Fibroblast of mammary gland (primary cell): ENCODE data around the gene PLCXD3.

Experiments used
- DNase-seq: peaks from one replicate; pipeline ENCODE4 v3.0.0-alpha.2; 2010; ENCODE audit warnings: low read depth
- H3K4me3 ChIP-seq: 2 replicates; pipeline ENCODE4 v1.5.1; 2011; ENCODE audit warnings: low read depth, mild to moderate bottlenecking, low read length, moderate library complexity; ENCODE audit not compliant: control insufficient read depth
- TF ChIP-seq, protein P1 (sequence below): conservative IDR thresholded peaks from 2 replicates; pipeline ENCODE4 v1.5.1; 2011; ENCODE audit warnings: low read depth, low read length, inconsistent platforms; ENCODE audit not compliant: control insufficient read depth, insufficient read depth

Gene PLCXD3

DNA sequence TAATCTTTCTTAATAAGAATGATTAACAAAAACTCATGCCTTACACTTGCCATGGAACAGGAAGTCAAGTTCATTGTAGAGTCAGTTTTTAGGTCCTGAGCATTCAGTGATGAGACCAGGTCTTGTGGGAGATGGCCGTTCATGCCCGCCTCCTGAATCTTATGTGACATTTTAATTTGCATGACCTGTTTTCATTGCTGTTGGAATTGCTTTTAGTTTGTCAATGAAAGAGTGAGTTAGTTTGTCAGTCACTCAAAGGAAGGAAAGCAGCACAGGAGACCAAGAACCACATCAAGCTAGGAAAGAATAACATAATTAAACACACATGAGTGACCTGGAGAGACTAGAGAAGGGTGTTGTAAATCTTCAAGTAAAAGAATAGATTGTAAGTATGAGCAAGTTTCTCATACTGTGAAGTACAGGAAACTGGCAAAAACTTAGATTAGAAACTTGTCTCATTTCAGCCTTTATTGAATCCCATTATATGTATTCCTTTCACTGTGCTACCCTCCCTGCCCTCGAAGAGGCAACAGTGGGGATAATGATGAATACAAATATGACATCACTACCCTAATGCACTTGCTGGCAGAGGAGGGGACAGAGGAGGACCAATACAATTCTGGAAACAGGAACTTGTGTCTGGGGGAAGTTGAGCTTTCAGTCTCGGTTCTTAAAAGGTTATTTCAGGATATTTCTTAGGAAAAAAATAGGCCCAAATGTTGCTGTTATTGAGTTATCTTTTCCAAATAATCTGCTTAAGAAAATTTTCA, 232.7 kb downstream of the PLCXD3 start:
- no peak overlapping the region for H3K4me3 ChIP-seq
- TF ChIP-seq, protein P1, sequence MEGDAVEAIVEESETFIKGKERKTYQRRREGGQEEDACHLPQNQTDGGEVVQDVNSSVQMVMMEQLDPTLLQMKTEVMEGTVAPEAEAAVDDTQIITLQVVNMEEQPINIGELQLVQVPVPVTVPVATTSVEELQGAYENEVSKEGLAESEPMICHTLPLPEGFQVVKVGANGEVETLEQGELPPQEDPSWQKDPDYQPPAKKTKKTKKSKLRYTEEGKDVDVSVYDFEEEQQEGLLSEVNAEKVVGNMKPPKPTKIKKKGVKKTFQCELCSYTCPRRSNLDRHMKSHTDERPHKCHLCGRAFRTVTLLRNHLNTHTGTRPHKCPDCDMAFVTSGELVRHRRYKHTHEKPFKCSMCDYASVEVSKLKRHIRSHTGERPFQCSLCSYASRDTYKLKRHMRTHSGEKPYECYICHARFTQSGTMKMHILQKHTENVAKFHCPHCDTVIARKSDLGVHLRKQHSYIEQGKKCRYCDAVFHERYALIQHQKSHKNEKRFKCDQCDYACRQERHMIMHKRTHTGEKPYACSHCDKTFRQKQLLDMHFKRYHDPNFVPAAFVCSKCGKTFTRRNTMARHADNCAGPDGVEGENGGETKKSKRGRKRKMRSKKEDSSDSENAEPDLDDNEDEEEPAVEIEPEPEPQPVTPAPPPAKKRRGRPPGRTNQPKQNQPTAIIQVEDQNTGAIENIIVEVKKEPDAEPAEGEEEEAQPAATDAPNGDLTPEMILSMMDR = no peak
- DNase-seq = no peak

DNA sequence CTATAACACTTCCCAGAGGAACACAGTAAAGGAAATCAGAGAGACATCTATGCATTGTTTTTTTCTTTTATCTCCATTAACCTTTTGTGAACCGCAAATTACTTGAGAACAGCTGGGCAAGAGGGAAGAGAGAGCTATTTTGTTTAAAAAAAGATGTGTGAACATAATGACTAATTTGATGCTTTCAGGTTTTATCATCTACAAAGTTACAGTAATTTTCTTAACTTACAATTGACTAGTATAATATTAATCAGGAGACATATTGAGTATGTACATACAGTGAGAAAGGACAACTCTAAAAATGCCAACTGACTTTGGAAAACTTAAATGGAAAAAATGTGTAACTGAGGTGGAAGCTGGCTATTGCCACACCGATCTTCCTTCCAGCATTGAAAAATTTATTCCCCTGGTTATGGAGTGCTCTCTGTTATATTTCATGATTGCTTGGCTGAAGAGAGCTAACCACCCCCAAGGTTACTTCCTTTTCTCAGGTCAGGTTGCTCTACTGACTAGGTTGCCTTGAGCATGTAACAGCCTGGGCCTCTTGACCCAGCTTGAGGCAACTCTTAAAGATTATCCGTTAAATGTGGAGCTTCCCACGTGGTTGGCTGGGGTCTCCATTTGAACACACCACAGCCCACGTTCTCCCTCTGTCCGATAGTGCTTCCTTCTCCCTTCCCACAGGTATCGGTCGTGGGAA, 234.4 kb downstream of the PLCXD3 start:
- TF ChIP-seq, protein P1 = no peak
- no peak for DNase-seq
- H3K4me3 ChIP-seq = no peak overlapping the region

DNA sequence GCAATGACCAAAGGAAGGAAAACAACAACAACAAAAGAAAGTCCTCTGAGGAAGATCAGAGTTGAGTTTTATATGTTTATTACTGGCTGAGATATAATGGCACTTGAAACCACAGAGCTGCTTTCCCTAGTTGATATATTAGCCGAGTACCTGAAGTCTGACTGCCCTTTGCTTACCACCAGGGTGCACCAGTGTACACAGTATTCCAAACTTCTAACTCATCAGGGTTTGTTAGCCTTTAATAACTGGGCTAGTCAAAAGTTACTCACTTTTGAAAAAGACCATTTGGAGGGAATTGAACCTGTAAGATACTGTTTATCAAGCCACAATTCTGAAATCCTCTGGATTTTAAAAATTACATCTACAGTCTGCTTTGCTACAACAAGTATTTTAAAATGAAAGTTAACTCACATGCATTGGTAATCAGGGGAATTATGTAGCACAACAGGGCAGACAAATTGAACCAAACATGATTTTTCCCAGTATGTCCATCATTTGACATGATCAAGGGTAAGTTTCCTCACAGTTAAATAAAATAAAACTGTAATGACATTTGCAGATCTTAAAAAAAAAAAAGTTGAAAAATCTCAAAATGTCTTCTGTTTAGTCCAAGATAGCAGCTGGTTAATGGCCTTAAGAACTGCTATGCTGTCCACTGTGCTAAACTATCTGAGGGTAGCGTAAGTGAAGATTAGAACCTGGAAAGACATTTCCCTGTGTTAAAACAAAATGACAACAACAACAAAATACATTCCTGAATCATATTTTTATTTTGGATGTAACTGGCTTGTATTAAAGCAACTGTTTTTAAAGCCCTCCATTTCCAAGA, 239.8 kb downstream of the PLCXD3 start:
- TF ChIP-seq, protein P1 = peak; percentile 94
- no peak overlapping the region for H3K4me3 ChIP-seq
- DNase-seq = peak; percentile 81

DNA sequence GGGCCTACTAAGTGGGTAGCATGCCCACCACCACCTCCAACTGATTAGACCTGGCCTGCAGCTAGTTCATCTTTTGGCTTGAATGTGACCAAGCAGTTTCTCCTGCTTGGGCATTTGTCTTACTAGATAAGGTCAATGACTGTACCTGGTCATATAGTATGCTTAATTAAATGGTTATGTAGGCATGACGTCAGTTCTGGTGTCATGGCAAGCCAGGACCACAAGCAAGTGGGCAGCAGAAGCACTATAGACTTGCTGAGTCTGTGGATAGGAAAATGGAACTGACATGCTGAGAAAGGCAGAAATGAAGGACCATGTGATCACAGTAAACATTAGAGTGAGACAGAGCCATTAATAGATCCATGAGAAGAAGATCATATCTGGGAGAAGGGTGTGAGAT, 241.5 kb downstream of the PLCXD3 start:
- no peak for DNase-seq
- TF ChIP-seq, protein P1 = no peak
- H3K4me3 ChIP-seq = no peak overlapping the region

DNA sequence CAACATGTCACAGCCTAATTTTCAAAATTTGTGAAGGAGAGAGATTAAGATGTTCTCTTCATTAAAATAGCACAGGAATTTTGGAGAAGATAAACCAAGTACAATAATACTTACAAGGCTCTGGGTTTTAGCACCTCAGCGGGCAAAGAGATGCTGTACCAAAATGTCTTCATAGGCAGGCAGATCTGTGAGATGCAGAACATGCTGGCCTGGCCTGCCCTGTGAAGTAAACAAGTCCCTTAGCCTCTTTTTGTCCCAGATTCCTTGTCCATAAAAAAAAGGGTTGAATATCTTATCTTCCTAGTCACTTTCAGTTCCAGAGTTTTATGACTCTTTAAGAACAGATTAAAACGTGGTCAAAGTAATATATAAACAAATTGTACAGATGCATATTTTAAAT, 244.0 kb downstream of the PLCXD3 start:
- TF ChIP-seq, protein P1 = no peak
- no peak for DNase-seq
- H3K4me3 ChIP-seq = no peak overlapping the region

DNA sequence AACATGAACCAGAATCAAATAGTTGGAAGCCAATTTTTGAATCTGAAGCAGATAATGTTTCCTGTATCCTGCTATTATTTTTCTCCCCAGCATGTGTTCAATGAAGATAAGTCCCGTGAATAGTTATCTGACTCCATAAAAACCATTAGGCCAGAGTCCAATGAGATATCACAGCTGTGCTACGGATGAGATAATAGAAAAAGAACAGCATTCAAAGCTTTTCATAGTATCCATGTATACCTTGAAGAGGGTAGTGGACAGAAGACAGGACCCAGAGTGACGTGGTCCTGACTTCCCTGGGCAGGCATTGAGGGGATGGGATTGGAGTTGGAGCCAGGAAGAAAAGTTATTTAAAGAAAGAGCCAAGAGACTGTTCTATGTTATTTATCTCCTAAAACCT, 246.4 kb downstream of the PLCXD3 start:
- no peak for DNase-seq
- TF ChIP-seq, protein P1 = no peak
- H3K4me3 ChIP-seq = no peak overlapping the region
